Nephron progenitor cell (in vitro differentiated cells): ENCODE results near the gene DNAH10.

Experiments used
- DNase-seq: peaks from one replicate; pipeline ENCODE4 v3.0.0; 2021
- H3K27ac Mint-ChIP-seq: 2 replicates; pipeline ENCODE4 v1.8.0; 2021; ENCODE audit warnings: mild to moderate bottlenecking, moderate library complexity, mixed read lengths
- H3K27me3 Mint-ChIP-seq: 2 replicates; pipeline ENCODE4 v1.8.0; 2021; ENCODE audit warnings: mild to moderate bottlenecking, low read depth, mixed read lengths; ENCODE audit not compliant: poor library complexity
- H3K36me3 Mint-ChIP-seq: 2 replicates; pipeline ENCODE4 v1.8.0; 2021; ENCODE audit warnings: low read depth, mixed read lengths
- H3K4me1 Mint-ChIP-seq: 2 replicates; pipeline ENCODE4 v1.8.0; 2021; ENCODE audit warnings: mixed read lengths
- H3K4me3 Mint-ChIP-seq: 2 replicates; pipeline ENCODE4 v1.8.0; 2021; ENCODE audit warnings: mild to moderate bottlenecking, moderate library complexity, mixed read lengths
- H3K9me3 Mint-ChIP-seq: 2 replicates; pipeline ENCODE4 v1.8.0; 2021; ENCODE audit warnings: mild to moderate bottlenecking, moderate library complexity, mixed read lengths
- CTCF ChIP-seq: fragments of 200-600 bp; sonication (generic); IDR thresholded peaks from 2 replicates; pipeline ENCODE4 v1.5.0; 2021; ENCODE audit warnings: antibody characterized with exemption

DNAH10 gene

GRCh38 chr12:123839826-123840225 is 77.7 kb downstream of the DNAH10 start:
- Mint-ChIP-seq H3K4me3 (no peak overlapping the region), H3K9me3 (peaks cover 14% of the 10 kb centered on the region), H3K27me3 (peaks cover 22% of the 10 kb centered on the region), H3K27ac (peak overlapping the region; percentile 78), H3K4me1 (peaks cover 6% of the 10 kb centered on the region), H3K36me3 (no peaks in the 10 kb centered on the region)
- TF ChIP-seq CTCF: no peak
- DNase-seq: no peak

- peaks cover 6% of the 10 kb centered on the region for H3K4me1 Mint-ChIP-seq
- H3K4me3 Mint-ChIP-seq: no peak overlapping the region
- DNase-seq: no peak
- peaks cover 22% of the 10 kb centered on the region for H3K27me3 Mint-ChIP-seq
- TF ChIP-seq CTCF: no peak
- H3K36me3 Mint-ChIP-seq: no peaks in the 10 kb centered on the region
- H3K27ac Mint-ChIP-seq: no peak overlapping the region
- H3K9me3 Mint-ChIP-seq: peaks cover 4% of the 10 kb centered on the region
These were observed 78.8 kb downstream of the DNAH10 start for GRCh38 chr12:123840765-123841425.

GRCh38 chr12:123843912-123844748 is 82.0 kb downstream of the DNAH10 start:
- H3K9me3 Mint-ChIP-seq: no peaks in the 10 kb centered on the region
- no peak for DNase-seq
- TF ChIP-seq CTCF: no peak

GRCh38 chr12:123845881-123846280 is 83.8 kb downstream of the DNAH10 start:
- Mint-ChIP-seq H3K4me3 (no peak overlapping the region), H3K27me3 (peaks cover 11% of the 10 kb centered on the region), H3K36me3 (no peaks in the 10 kb centered on the region), H3K9me3 (no peaks in the 10 kb centered on the region), H3K4me1 (peaks cover 3% of the 10 kb centered on the region), H3K27ac (no peak overlapping the region)
- TF ChIP-seq CTCF: no peak
- DNase-seq: no peak

More at GRCh38 chr12:123843912-123844748, 82.0 kb downstream of the DNAH10 start:
- no peak overlapping the region for H3K4me3 Mint-ChIP-seq
- H3K36me3 Mint-ChIP-seq: no peaks in the 10 kb centered on the region
- peaks cover 15% of the 10 kb centered on the region for H3K27me3 Mint-ChIP-seq
- H3K27ac Mint-ChIP-seq: no peak overlapping the region
- peaks cover 6% of the 10 kb centered on the region for H3K4me1 Mint-ChIP-seq

- H3K36me3 Mint-ChIP-seq: no peaks in the 10 kb centered on the region
- H3K4me3 Mint-ChIP-seq: no peak overlapping the region
- H3K4me1 Mint-ChIP-seq: no peaks in the 10 kb centered on the region
- H3K27me3 Mint-ChIP-seq: peaks cover 13% of the 10 kb centered on the region
- no peak for DNase-seq
- H3K27ac Mint-ChIP-seq: no peak overlapping the region
- H3K9me3 Mint-ChIP-seq: no peaks in the 10 kb centered on the region
- TF ChIP-seq CTCF: no peak
These were observed 84.2 kb downstream of the DNAH10 start for GRCh38 chr12:123846340-123846739.
